ENCODE results near the gene TMED1.
"Not testable (repeated sequence)": the region's sequence is repeated elsewhere in the genome, so short reads cannot be mapped to it uniquely, and the experiment has no call there.

TMED1 gene

GRCh38 chr19:10835754-10836478 lies at the start of gene TMED1:
TMED1 (minus strand) TSS chr19:10836212; CDS start chr19:10836191, 21 bp downstream.
- peak; percentile 98 for DNase-seq (ENCODE audit: low read depth)

DNA sequence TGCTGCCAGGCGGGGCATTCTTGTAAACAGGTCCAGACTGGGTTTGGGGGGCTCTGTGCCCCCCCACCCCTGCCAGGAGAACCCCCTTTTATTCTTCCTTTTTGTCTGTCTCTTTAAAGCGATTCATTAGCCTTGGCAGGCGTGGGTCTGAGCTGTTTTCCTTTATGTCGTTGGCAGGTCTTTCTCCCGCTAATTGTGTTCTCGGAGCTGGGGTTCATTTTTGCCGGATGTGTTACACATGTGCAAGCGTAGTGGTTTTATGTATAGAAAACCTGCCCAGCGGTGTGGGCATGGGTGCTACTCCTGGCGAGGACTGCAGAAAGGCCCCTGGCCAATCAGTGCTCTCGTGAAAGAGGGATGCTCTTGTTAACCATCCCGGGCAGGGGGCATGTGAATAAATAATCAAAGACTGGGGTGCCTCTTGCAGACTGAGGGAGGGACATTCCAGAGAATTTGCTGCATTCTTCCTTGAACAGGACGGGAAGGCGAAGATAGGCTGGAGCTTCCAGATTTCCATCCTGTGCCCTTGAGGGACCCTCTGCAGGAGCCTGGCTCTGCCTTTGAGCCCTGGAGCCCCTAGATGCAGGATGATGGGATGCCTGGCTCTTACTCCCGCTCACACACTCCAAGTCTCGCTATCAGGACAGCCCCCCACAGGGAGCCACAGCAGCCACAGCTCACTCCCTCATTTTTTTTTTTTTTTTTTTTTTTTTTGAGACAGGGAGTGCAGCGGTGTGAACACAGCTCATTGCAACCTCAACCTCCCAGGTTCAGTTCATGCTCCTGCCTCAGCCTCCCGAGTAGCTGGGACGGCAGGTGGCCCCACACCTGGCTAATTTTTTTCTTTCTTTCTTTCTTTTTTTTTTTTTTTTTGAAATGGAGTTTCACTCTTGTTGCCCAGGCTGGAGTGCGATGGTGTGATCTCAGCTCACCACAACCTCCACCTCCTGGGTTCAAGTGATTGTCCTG lies 49.5 kb upstream of the TMED1 start:
- DNase-seq (ENCODE audit: low read depth) = no peak

- peak; percentile 35 for DNase-seq (ENCODE audit: low read depth)
These were observed 48.3 kb upstream of the TMED1 start for GRCh38 chr19:10884274-10884673.

DNA sequence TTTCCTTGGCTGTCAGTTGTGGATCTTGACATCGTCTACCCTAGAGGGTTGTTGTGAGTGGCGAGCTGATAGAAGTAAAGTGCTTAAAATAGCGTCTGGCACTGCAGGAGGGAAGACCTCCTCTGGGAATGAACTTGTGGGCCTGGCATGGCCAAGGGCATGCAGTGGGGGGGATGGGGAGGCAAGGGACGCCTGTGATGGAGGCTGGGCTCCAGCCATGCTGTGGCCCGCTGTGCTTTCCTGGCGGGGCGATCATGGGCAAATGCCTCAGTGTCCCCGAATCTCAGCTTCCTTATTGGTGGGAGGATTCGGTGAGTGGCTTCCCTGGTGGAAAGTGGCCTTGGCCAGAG lies 46.1 kb upstream of the TMED1 start:
- DNase-seq (ENCODE audit: low read depth) = no peak

DNA sequence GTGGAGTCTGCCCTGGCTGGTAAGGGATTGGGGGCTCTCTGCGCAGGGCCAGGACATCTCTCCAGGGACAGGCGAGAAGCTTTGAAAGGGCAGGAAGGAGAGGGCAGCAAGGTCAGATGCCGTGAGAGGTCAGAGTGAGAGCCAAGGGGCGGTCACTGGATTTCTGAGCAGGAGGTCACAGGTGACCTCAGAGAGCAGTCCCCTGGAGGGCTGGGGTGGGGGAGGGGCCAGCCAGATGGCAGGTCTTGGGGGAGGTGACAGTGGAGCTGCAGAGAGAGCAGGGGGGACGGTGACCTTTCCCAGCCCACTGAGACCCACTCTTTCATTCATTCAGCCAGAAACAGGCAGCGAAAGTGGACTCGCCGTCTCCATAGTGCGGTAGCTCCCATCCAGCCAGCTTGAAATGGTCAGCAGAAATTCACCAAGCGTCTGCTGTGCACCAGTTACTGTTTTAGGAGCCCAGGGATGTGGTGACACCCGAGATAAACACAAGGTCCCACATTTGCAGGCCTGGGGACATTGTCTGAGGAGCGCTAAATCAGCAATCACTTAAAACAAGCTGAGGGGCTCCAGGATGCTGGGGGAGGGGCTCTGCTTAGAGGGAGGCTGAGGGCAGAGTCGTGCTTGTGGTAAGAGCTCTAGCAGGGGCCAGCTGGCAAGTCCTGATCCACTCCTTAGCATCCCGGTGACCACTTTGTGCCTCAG lies 45.5 kb upstream of the TMED1 start:
- DNase-seq (ENCODE audit: low read depth) = no peak

- DNase-seq (ENCODE audit: low read depth) = no peak
These were observed 42.2 kb upstream of the TMED1 start for GRCh38 chr19:10878253-10878652.

GRCh38 chr19:10877608-10878007 lies 41.6 kb upstream of the TMED1 start:
- DNase-seq (ENCODE audit: low read depth) = not testable (repeated sequence)

DNA sequence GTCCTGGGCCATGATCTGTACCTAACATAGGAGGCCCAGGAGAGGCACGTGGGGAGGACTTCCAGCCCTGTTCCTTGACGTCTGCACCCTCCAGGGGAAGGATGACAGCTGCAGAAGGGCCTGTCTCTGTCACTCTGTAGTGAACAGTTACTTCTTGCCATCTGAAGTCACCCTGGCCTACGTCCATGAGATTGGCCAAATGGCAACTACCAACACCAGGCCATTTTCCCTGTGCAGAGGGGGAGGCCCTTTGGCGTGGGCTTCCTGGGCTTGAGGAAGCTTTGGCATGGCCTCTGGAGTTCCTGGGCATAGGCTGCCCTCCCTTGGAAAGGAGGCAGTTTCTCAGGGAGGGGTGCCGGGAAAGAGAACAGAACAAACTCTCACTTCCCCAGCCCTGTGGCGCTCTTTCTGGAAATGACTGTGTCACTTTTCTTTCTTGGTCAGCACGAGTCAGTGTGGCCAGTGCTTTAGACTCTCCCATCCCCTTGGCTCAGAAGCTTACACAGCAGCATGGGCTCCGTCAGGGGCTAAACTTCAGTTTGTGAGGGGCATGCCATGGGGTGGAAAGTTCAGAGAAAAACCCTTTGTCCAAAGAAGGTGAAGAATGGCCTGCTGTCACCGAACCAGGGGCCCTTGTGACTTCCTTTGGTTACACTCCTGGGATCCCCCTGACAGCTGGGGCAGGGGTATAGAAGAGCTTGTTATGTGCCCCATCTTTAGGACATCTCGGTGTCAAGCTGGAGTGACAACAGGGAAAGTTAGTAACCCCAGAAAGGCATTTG lies 40.6 kb upstream of the TMED1 start:
- no peak for DNase-seq (ENCODE audit: low read depth)

GRCh38 chr19:10874024-10874423 lies 38.0 kb upstream of the TMED1 start:
- DNase-seq (ENCODE audit: low read depth) = no peak

GRCh38 chr19:10872546-10873107 lies 36.6 kb upstream of the TMED1 start:
- no peak for DNase-seq (ENCODE audit: low read depth)

GRCh38 chr19:10871711-10872545 lies 35.9 kb upstream of the TMED1 start:
- DNase-seq (ENCODE audit: low read depth) = no peak

DNA sequence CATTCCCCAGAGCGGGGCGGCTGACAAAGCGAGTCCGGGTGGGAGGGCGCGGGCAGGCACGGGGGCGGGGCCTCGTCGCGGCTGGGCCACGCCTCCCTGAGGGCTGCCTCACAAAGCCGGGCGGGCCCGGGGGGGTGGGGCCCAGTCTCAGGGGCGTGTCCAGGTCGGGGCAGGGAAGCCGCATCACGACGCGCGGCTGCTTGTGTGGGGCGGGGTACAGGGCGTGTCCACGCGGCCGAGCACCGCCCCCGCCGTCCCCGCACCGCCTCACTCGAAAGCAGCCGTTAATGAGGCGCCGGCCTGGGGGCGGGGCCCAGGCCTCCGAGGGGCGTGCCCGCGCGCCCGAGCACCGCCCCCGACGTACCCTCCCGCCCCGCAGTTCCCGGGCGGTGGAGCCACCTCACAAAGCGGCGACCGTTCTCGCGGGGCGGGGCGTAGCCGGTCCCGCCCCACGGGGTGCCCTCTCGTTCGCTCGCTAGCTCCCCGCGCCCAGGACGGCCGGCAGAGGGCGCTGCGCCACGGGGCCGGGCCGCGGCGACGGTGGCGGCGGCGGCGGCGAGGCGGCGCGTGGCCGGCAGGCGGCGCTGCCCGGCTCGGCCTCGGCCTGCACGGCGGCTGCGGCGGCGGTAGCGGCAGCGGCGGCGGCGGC lies 35.1 kb upstream of the TMED1 start, which contains the start of gene CARM1:
TSS of gene CARM1 (plus strand) at position 599 of the 649 bp plus-strand sequence. CDS start 150 bp downstream, outside the sequence.
- peak; percentile 95 for DNase-seq (ENCODE audit: low read depth)

DNA sequence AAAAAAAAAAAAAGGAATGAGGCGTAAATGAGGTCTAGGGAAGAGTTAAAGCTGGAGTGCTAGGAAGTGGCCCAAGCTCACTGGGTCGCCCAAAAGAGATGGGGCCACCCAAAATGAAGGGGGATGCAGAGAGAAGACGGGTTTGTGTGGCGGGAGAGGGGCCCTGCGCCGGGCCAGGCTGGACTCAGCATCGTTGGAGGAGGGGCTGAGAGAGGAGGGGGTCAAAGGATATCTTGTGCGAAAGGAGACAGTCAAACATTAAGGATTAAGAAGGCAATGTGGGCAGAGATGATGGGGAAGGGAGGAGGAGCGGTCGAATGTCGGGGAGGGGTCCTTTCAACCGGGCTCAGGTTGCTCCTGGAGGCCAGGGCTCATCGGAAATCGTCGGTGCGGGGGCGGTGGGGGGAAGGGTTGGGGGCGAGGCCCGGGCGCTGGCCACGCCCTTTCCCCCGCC lies 34.5 kb upstream of the TMED1 start:
- no peak for DNase-seq (ENCODE audit: low read depth)

- DNase-seq (ENCODE audit: low read depth) = not testable (repeated sequence)
These were observed 33.9 kb upstream of the TMED1 start for GRCh38 chr19:10869872-10870311.

DNA sequence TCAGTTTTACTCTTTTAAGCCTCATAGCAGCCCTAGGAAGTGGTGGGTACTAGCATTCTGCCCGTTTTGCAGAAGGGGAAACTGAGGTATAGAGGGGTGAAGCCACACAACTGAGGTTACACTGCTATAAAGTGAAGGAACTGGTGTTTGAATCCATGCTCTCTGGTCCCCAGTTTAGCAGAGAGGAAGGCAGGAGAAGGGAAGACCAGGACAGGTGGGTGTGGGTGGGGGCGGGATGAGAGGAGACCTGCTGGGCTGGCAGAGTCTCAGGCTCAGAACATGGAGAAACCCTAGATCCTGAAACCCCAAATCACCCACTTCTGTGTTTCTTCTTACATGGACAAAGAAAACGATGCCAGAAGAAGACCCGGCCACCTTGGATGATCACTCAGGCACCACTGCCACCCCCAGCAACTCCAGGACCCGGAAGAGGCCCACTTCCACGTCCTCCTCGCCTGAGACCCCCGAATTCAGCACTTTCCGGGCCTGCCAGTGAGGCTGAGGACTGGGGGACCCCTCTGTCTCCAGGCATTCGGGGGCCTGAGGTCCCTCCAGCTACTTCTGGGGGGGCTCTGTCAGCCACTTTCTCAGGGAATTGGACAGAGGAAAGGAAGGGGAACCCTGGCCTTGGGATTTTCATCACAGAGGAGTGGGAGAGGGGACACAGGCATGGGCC lies 33.0 kb upstream of the TMED1 start:
- DNase-seq (ENCODE audit: low read depth) = no peak

DNA sequence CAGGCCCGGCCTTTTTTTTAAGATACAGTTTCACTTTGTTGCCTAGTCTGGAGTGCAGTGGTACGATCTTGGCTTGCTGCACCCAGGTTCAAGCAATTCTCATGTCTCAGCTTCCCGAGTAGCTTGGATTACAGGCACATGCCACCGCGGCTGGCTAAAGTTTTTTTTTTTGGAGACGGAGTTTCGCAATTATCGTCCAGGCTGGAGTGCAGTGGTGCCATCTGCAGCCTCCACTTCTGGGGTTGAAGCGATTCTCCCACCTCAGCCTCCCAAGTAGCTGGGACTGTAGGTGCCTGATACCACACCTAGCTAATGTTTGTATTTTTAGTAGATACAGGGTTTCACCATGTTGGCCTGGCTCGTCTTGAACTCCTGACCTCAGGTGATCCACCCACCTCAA lies 30.5 kb upstream of the TMED1 start:
- no peak for DNase-seq (ENCODE audit: low read depth)

GRCh38 chr19:10864538-10864899 lies 28.5 kb upstream of the TMED1 start:
- DNase-seq (ENCODE audit: low read depth) = peak; percentile 53

- DNase-seq (ENCODE audit: low read depth) = no peak
These were observed 27.2 kb upstream of the TMED1 start for GRCh38 chr19:10863107-10863717.
